AG04449 (cell line): ENCODE measurements around the gene THEM5.

Source experiments
- CTCF ChIA-PET: fragments of 350-600 bp; formaldehyde crosslinking; extraction: SDS; loops from one replicate; lab custom pipeline; 2021; ENCODE audit warnings: antibody characterized with exemption; lab: Yijun Ruan, JAX
- POLR2A ChIA-PET: fragments of 400-600, 350-600 bp; formaldehyde crosslinking; extraction: SDS; loops from one replicate; lab custom pipeline; 2020; ENCODE audit warnings: antibody characterized with exemption, inconsistent platforms; lab: Yijun Ruan, JAX
- DNase-seq: peaks from one replicate; pipeline ENCODE4 v3.0.0-alpha.2; 2010; ENCODE audit warnings: low read depth, low spot score
- H3K4me3 ChIP-seq: 2 replicates; pipeline ENCODE4 v1.5.1; 2011; ENCODE audit warnings: low read depth, mild to moderate bottlenecking, control low read depth, low read length
- CTCF ChIP-seq: IDR thresholded peaks from one replicate; pipeline ENCODE4 v1.5.1; 2011; ENCODE audit warnings: mild to moderate bottlenecking, moderate library complexity, low read length, control low read depth, inconsistent platforms; ENCODE audit not compliant: insufficient read depth; ENCODE audit errors: missing control alignments

Gene THEM5

GRCh38 chr1:151820940-151821339 is 32.6 kb downstream of the THEM5 start:
- CTCF ChIA-PET = interaction anchor here (0.9 kb wide), 1 partner anchor 17 kb away, joined by 3 read pairs; no protein-coding TSS in a partner anchor
- DNase-seq = no peak
- POLR2A ChIA-PET = no interaction called here
- H3K4me3 ChIP-seq = no peak overlapping the region
- TF ChIP-seq CTCF = no peak

GRCh38 chr1:151819976-151820623 is 33.4 kb downstream of the THEM5 start:
- no peak for DNase-seq
- no peak for TF ChIP-seq CTCF
- H3K4me3 ChIP-seq = no peak overlapping the region
- ChIA-PET CTCF (no interaction called here), POLR2A (no interaction called here)

GRCh38 chr1:151819227-151819835 is 34.2 kb downstream of the THEM5 start:
- TF ChIP-seq CTCF = no peak
- H3K4me3 ChIP-seq = no peak overlapping the region
- ChIA-PET POLR2A (no interaction called here), CTCF (no interaction called here)
- no peak for DNase-seq

GRCh38 chr1:151817353-151817730 is 36.2 kb downstream of the THEM5 start:
- TF ChIP-seq CTCF = no peak
- DNase-seq = no peak
- ChIA-PET CTCF (no interaction called here), POLR2A (no interaction called here)
- no peak overlapping the region for H3K4me3 ChIP-seq

- ChIA-PET CTCF (no interaction called here), POLR2A (no interaction called here)
- no peak for TF ChIP-seq CTCF
- no peak overlapping the region for H3K4me3 ChIP-seq
- no peak for DNase-seq
Measured at GRCh38 chr1:151816548-151817352, 36.8 kb downstream of the THEM5 start.

GRCh38 chr1:151815716-151816327 is 37.7 kb downstream of the THEM5 start:
- DNase-seq = no peak
- ChIA-PET POLR2A (no interaction called here), CTCF (no interaction called here)
- no peak for TF ChIP-seq CTCF
- no peak overlapping the region for H3K4me3 ChIP-seq
